Measurements from ENCODE around the gene SLC45A3.
"Not testable (repeated sequence)": the region's sequence is repeated elsewhere in the genome, so short reads cannot be mapped to it uniquely, and the experiment has no call there.

SLC45A3 gene

GRCh38 chr1:205680073-205680851 is at the start of gene SLC45A3:
Gene SLC45A3 (minus strand): TSS chr1:205680509. CDS start chr1:205664656, 15,853 bp downstream.
- in situ Hi-C loops (cut with HindIII; ENCODE audit: low sequenced_read_pairs), result no loop called here

- in situ Hi-C loops (cut with HindIII; ENCODE audit: low sequenced_read_pairs), result no loop called here
Measured at GRCh38 chr1:205726619-205727125, 46.4 kb upstream of the SLC45A3 start.

GRCh38 chr1:205725514-205725913 is 45.2 kb upstream of the SLC45A3 start:
- in situ Hi-C loops (cut with HindIII; ENCODE audit: low sequenced_read_pairs), result no loop called here

- in situ Hi-C loops (cut with HindIII; ENCODE audit: low sequenced_read_pairs), result not testable (repeated sequence)
Measured at GRCh38 chr1:205720740-205721139, 40.4 kb upstream of the SLC45A3 start.

- in situ Hi-C loops (cut with HindIII; ENCODE audit: low sequenced_read_pairs), result no loop called here
Measured at GRCh38 chr1:205719762-205720161, 39.5 kb upstream of the SLC45A3 start.

- in situ Hi-C loops (cut with HindIII; ENCODE audit: low sequenced_read_pairs), result no loop called here
Measured at GRCh38 chr1:205719015-205719414, 38.7 kb upstream of the SLC45A3 start.

- in situ Hi-C loops (cut with HindIII; ENCODE audit: low sequenced_read_pairs), result no loop called here
Measured at GRCh38 chr1:205716371-205717132, 36.2 kb upstream of the SLC45A3 start.

- in situ Hi-C loops (cut with HindIII; ENCODE audit: low sequenced_read_pairs), result no loop called here
Measured at GRCh38 chr1:205715628-205716027, 35.3 kb upstream of the SLC45A3 start.

GRCh38 chr1:205714906-205715246 is 34.6 kb upstream of the SLC45A3 start:
- in situ Hi-C loops (cut with HindIII; ENCODE audit: low sequenced_read_pairs), result no loop called here

GRCh38 chr1:205714190-205714905 is 34.0 kb upstream of the SLC45A3 start:
- in situ Hi-C loops (cut with HindIII; ENCODE audit: low sequenced_read_pairs), result no loop called here

- in situ Hi-C loops (cut with HindIII; ENCODE audit: low sequenced_read_pairs), result no loop called here
Measured at GRCh38 chr1:205711105-205712048, 31.1 kb upstream of the SLC45A3 start.

- in situ Hi-C loops (cut with HindIII; ENCODE audit: low sequenced_read_pairs), result no loop called here
Measured at GRCh38 chr1:205710201-205711062, 30.1 kb upstream of the SLC45A3 start.

GRCh38 chr1:205709640-205710039 is 29.3 kb upstream of the SLC45A3 start:
- in situ Hi-C loops (cut with HindIII; ENCODE audit: low sequenced_read_pairs), result no loop called here

- in situ Hi-C loops (cut with HindIII; ENCODE audit: low sequenced_read_pairs), result no loop called here
Measured at GRCh38 chr1:205709059-205709398, 28.7 kb upstream of the SLC45A3 start.

- in situ Hi-C loops (cut with HindIII; ENCODE audit: low sequenced_read_pairs), result no loop called here
Measured at GRCh38 chr1:205706601-205707502, 26.5 kb upstream of the SLC45A3 start.

GRCh38 chr1:205704903-205705302 is 24.6 kb upstream of the SLC45A3 start:
- in situ Hi-C loops (cut with HindIII; ENCODE audit: low sequenced_read_pairs), result no loop called here

- in situ Hi-C loops (cut with HindIII; ENCODE audit: low sequenced_read_pairs), result no loop called here
Measured at GRCh38 chr1:205703072-205703471, 22.8 kb upstream of the SLC45A3 start.

GRCh38 chr1:205701891-205702290 is 21.6 kb upstream of the SLC45A3 start:
- in situ Hi-C loops (cut with HindIII; ENCODE audit: low sequenced_read_pairs), result no loop called here

All from DLD1 (cell line).